Osteocyte (in vitro differentiated cells): ENCODE data around the gene GSTCD. TPM values are rescaled to one million over a fixed set of nuclear protein-coding genes. Genes with fewer than 3 reads are reported as not detected.

Experiments
- DNase-seq: peaks from one replicate; pipeline ENCODE4 v3.0.0; 2021; ENCODE audit warnings: mixed read lengths; ENCODE audit not compliant: unreplicated experiment; ENCODE audit errors: extremely low spot score
- H3K27ac Mint-ChIP-seq: one replicate; pipeline ENCODE4 v1.8.0; 2021; ENCODE audit warnings: mild to moderate bottlenecking, mixed read lengths; ENCODE audit not compliant: unreplicated experiment
- H3K27me3 Mint-ChIP-seq: one replicate; pipeline ENCODE4 v1.8.0; 2021; ENCODE audit warnings: mixed read lengths; ENCODE audit not compliant: unreplicated experiment
- H3K36me3 Mint-ChIP-seq: one replicate; pipeline ENCODE4 v1.8.0; 2021; ENCODE audit warnings: mixed read lengths; ENCODE audit not compliant: unreplicated experiment
- H3K4me1 Mint-ChIP-seq: one replicate; pipeline ENCODE4 v1.8.0; 2021; ENCODE audit warnings: mixed read lengths; ENCODE audit not compliant: unreplicated experiment
- H3K4me3 Mint-ChIP-seq: one replicate; pipeline ENCODE4 v1.8.0; 2021; ENCODE audit warnings: mild to moderate bottlenecking, moderate library complexity, mixed read lengths; ENCODE audit not compliant: unreplicated experiment
- H3K9me3 Mint-ChIP-seq: one replicate; pipeline ENCODE4 v1.8.0; 2021; ENCODE audit warnings: mixed read lengths; ENCODE audit not compliant: unreplicated experiment
- total RNA-seq: library from RNA; stranded (reverse); gene quantifications from 2 replicates; pipeline ENCODE4 v1.2.1, GENCODE V29; 2021
- TF ChIP-seq, protein P1 (sequence below): fragments of 200-600 bp; sonication (generic); IDR thresholded peaks from 2 replicates; pipeline ENCODE4 v1.5.0; 2021; ENCODE audit warnings: antibody characterized with exemption, mild to moderate bottlenecking, moderate library complexity

Gene GSTCD
- total RNA-seq, 1 donor from 2014 or later, result 8.1 TPM

DNA sequence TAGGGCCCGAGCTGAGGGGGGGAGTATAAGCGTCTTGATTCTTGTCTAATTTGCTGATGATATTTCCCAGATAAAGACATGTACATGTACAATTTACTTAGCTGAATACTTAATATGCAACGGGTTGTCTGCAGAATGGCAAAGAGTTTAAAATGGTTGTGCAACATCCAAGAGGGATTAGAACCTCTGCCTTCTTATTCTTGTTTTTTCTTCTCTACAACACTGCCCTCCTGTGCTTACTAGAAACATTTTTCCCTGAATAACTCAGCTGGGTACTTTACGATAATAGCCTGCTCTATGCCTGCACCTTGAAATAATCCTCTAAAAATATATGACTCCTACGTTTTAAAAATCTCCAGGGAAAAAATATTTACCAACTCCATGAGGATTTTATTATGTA lies 41.9 kb upstream of the GSTCD start:
- H3K4me1 Mint-ChIP-seq, result no peaks in the 10 kb centered on the region
- no peaks in the 10 kb centered on the region for H3K36me3 Mint-ChIP-seq
- H3K27me3 Mint-ChIP-seq, result peaks cover 53% of the 10 kb centered on the region
- no peak overlapping the region for H3K27ac Mint-ChIP-seq
- TF ChIP-seq, protein P1, sequence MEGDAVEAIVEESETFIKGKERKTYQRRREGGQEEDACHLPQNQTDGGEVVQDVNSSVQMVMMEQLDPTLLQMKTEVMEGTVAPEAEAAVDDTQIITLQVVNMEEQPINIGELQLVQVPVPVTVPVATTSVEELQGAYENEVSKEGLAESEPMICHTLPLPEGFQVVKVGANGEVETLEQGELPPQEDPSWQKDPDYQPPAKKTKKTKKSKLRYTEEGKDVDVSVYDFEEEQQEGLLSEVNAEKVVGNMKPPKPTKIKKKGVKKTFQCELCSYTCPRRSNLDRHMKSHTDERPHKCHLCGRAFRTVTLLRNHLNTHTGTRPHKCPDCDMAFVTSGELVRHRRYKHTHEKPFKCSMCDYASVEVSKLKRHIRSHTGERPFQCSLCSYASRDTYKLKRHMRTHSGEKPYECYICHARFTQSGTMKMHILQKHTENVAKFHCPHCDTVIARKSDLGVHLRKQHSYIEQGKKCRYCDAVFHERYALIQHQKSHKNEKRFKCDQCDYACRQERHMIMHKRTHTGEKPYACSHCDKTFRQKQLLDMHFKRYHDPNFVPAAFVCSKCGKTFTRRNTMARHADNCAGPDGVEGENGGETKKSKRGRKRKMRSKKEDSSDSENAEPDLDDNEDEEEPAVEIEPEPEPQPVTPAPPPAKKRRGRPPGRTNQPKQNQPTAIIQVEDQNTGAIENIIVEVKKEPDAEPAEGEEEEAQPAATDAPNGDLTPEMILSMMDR, result peak; percentile 21
- no peak for DNase-seq
- no peaks in the 10 kb centered on the region for H3K9me3 Mint-ChIP-seq
- no peak overlapping the region for H3K4me3 Mint-ChIP-seq

DNA sequence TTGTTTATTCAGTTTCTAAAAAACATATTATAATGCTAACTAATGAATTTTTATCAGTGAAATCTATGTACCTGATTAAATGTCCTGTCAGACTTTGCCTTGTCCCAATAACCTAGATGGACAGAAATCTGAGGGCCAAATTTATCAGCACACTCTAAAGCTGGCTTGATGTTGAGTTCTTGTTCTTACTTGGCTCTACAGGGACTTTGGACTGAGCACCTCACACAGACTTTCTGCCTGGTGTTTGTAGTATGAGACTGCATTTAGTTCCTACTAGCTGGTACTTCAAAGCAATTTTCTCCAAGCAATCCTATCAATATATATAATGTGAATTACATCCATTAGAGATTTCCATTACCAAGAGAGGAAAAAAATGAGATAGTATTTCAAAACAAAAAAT lies 37.9 kb upstream of the GSTCD start:
- TF ChIP-seq, protein P1, result no peak
- Mint-ChIP-seq H3K9me3 (no peaks in the 10 kb centered on the region), H3K4me1 (no peaks in the 10 kb centered on the region), H3K36me3 (no peaks in the 10 kb centered on the region), H3K27ac (no peak overlapping the region), H3K4me3 (no peak overlapping the region), H3K27me3 (peaks cover 61% of the 10 kb centered on the region)
- no peak for DNase-seq

DNA sequence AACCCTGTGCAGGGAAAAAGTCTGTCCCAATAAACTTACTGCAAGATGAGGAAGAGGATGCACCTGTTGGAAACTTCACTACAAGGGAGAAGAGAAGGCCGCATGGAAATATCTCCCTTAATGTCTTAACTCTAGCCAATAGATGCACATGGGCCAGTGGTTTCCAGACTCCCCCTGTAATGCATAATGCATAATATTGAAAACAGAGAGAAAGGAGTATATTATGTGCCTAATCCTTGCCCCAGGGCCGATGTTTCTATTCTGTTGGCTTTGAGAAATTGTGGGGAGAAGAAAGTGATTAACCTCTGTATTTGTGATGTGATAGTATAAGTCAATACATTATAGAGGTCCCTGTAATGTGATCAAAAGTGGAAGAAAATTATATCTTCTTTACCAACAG lies 37.3 kb upstream of the GSTCD start:
- Mint-ChIP-seq H3K36me3 (no peaks in the 10 kb centered on the region), H3K4me3 (no peak overlapping the region), H3K9me3 (no peaks in the 10 kb centered on the region), H3K4me1 (no peaks in the 10 kb centered on the region), H3K27me3 (peaks cover 55% of the 10 kb centered on the region), H3K27ac (no peak overlapping the region)
- TF ChIP-seq, protein P1, result no peak
- DNase-seq, result no peak

DNA sequence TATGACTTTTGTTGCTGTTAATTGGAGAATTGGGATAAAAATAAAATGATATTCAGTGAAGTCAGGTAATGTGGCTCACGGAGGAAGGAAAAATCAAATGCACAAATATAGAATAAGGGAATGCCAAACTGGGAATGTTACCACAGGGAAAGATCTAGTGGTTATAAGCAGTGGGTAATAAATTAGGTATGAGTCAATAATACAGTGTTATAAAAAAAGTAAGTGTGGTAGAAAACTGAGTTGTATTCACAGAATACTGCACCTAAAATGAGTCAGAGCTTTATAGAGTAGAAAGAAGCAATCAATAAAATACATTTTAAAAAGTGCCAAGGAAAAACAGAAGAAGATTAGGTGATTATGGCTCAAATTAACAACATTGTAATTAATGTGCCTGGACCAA lies 34.6 kb upstream of the GSTCD start:
- no peak for DNase-seq
- no peaks in the 10 kb centered on the region for H3K36me3 Mint-ChIP-seq
- no peak overlapping the region for H3K4me3 Mint-ChIP-seq
- H3K9me3 Mint-ChIP-seq, result no peaks in the 10 kb centered on the region
- TF ChIP-seq, protein P1, result no peak
- peaks cover 42% of the 10 kb centered on the region for H3K27me3 Mint-ChIP-seq
- no peaks in the 10 kb centered on the region for H3K4me1 Mint-ChIP-seq
- no peak overlapping the region for H3K27ac Mint-ChIP-seq

DNA sequence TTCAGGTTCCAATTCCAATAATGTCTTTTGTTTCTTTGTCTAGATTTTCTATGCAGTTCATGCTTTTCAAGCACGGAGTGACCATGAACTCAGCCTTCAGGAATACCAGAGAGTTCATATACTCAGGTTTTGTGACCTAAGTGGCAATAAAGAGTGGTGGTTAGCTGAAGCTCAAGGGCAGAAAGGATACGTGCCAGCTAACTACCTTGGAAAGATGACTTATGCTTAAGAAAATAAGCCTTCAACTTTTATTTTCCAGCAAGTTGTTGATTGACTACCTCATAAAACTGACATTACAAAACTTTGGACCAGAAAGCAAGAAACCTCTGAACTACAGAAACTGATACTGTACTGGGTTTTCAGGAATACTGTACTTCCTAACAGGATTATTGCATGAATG lies 30.9 kb upstream of the GSTCD start:
- Mint-ChIP-seq H3K27ac (no peak overlapping the region), H3K9me3 (no peaks in the 10 kb centered on the region)

More for the DNA sequence above, 30.9 kb upstream of the GSTCD start:
- H3K27me3 Mint-ChIP-seq, result peaks cover 19% of the 10 kb centered on the region
- H3K36me3 Mint-ChIP-seq, result peaks cover 6% of the 10 kb centered on the region
- TF ChIP-seq, protein P1, result no peak
- H3K4me3 Mint-ChIP-seq, result no peak overlapping the region
- H3K4me1 Mint-ChIP-seq, result no peaks in the 10 kb centered on the region
- DNase-seq, result no peak
